Right cardiac atrium (tissue), 5 donors: ENCODE results near the gene METTL17. TPM values are rescaled to one million over a fixed set of nuclear protein-coding genes. Genes with fewer than 3 reads are reported as not detected.

Source experiments
- ATAC-seq, 2 donors: fragments of 200-7000 bp; cut with Tn5 transposase; one replicate each; pipeline versions ENCODE4 v1.8.0 to v1.9.1; 2020; ENCODE audit warnings: moderate library complexity in 2 of 2, mild to moderate bottlenecking in 1 of 2
- DNase-seq, 3 donors: peaks; one replicate each; pipeline ENCODE4 v3.0.0-alpha.2; 2020
- H3K27ac ChIP-seq: one replicate; pipeline ENCODE4 v1.5.1; 2013; ENCODE audit warnings: mild to moderate bottlenecking, low read length, control low read depth, moderate library complexity
- H3K27me3 ChIP-seq: one replicate; pipeline ENCODE4 v1.6.1; 2013; ENCODE audit not compliant: control insufficient read depth, insufficient read depth
- H3K4me1 ChIP-seq: one replicate; pipeline ENCODE4 v1.6.1; 2013; ENCODE audit warnings: low read length; ENCODE audit not compliant: control insufficient read depth, insufficient read depth
- H3K4me3 ChIP-seq: one replicate; pipeline ENCODE4 v1.5.1; 2013; ENCODE audit warnings: low read length, control low read depth
- H3K9me3 ChIP-seq: one replicate; pipeline ENCODE4 v1.6.1; 2013; ENCODE audit warnings: low read length; ENCODE audit not compliant: control insufficient read depth
- WGBS: extraction: QIAGEN DNeasy Blood & Tissue Kit; methylation state at CpG from one replicate; pipeline ENCODE4 v1.1.7; 2013; 5-methylcytosine and 5-hydroxymethylcytosine counted together
- intact Hi-C, 4 donors: fragments of 100-400 bp; cut with DNase I; formaldehyde crosslinking; loops; one replicate each; pipeline versions ENCODE4 v1.11.0 to v1.14.0; 2022 to 2023
- polyA plus RNA-seq: library from polyadenylated mRNA; stranded (reverse); fragments of 200-250 nt; gene quantifications from one replicate; pipeline ENCODE4 v1.2.3, GENCODE V29; 2013
- total RNA-seq, 4 donors: library from RNA; stranded (reverse); fragmentation: NEBNext Ultra II Directional; extraction: Animal tissue kit (Norgen Biotek cat#: 25700); gene quantifications; one replicate each; pipeline ENCODE4 v1.2.1, GENCODE V29; 2021
- donor health status: healthy with polysubstance abuse.
- donor health status: DM: no; HTN: yes; CAD: no.
- donor health status: DM: no; HTN: no; CAD: no.
- donor health status: DM: no; HTN: yes; CAD: no; lungs with severe emphysema.
- donor health status: DM: yes; HTN: yes; CAD: no.

METTL17 gene
- total and polyA plus RNA-seq, 5 donors, result 27.0 to 42.4 (median 38.6) TPM

GRCh38 chr14:21015312-21015711 is 25.5 kb downstream of the METTL17 start:
- ATAC-seq (peak in 1 of 2 donors; percentile 32), DNase-seq (no peak)
- no peaks in the 10 kb centered on the region for H3K9me3 ChIP-seq
- intact Hi-C loops, result loop anchor here (2.0 to 5.0 kb wide), 4 partner anchors 25 to 91 kb away; no protein-coding TSS in a partner anchor
- H3K27me3 ChIP-seq, result no peaks in the 10 kb centered on the region
- H3K4me1 ChIP-seq, result no peaks in the 10 kb centered on the region
- H3K27ac ChIP-seq, result no peak overlapping the region
- no peak overlapping the region for H3K4me3 ChIP-seq
- WGBS, result 62% methylated on average over 6 of the region's 6 CpGs

GRCh38 chr14:21016413-21017190 is 26.8 kb downstream of the METTL17 start:
- H3K27ac ChIP-seq, result no peak overlapping the region
- no peak for DNase-seq
- no peaks in the 10 kb centered on the region for H3K9me3 ChIP-seq
- WGBS, result 57% methylated on average over 9 of the region's 9 CpGs
- intact Hi-C loops, result loop anchor here in 1 of 4 donors (5.0 kb wide), 1 partner anchor 76 kb away; no protein-coding TSS in a partner anchor
- no peak for ATAC-seq
- H3K4me3 ChIP-seq, result no peak overlapping the region
- no peaks in the 10 kb centered on the region for H3K4me1 ChIP-seq
- H3K27me3 ChIP-seq, result no peaks in the 10 kb centered on the region

- no peaks in the 10 kb centered on the region for H3K9me3 ChIP-seq
- H3K27me3 ChIP-seq, result no peaks in the 10 kb centered on the region
- ATAC-seq, result peak in 1 of 2 donors; percentile 3
- H3K4me1 ChIP-seq, result peaks cover 3% of the 10 kb centered on the region
- intact Hi-C loops, result loop anchor here in 1 of 4 donors (5.0 kb wide), 1 partner anchor 75 kb away; no protein-coding TSS in a partner anchor
- no peak overlapping the region for H3K4me3 ChIP-seq
- WGBS, result 72% methylated on average over 28 of the region's 28 CpGs
- no peak overlapping the region for H3K27ac ChIP-seq
- peak in 1 of 3 donors; percentile 55 for DNase-seq
Measured at GRCh38 chr14:21017528-21018245, 27.9 kb downstream of the METTL17 start.

- DNase-seq (no peak), ATAC-seq (no peak)
- intact Hi-C loops, result loop anchor here in 1 of 4 donors (5.0 kb wide), 1 partner anchor 74 kb away; no protein-coding TSS in a partner anchor
- Histone ChIP-seq H3K9me3 (no peaks in the 10 kb centered on the region), H3K4me3 (no peak overlapping the region), H3K27me3 (no peaks in the 10 kb centered on the region), H3K4me1 (peaks cover 4% of the 10 kb centered on the region), H3K27ac (no peak overlapping the region)
- WGBS, result 82% methylated on average over 7 of the region's 7 CpGs
Measured at GRCh38 chr14:21018286-21018685, 28.5 kb downstream of the METTL17 start.

- no peak for ATAC-seq
- intact Hi-C loops, result loop anchor here in 1 of 4 donors (5.0 kb wide), 1 partner anchor 74 kb away; no protein-coding TSS in a partner anchor
- Histone ChIP-seq H3K4me1 (peaks cover 4% of the 10 kb centered on the region), H3K9me3 (no peaks in the 10 kb centered on the region), H3K4me3 (no peak overlapping the region), H3K27ac (no peak overlapping the region), H3K27me3 (no peaks in the 10 kb centered on the region)
- no peak for DNase-seq
- 93% methylated on average over 3 of the region's 3 CpGs for WGBS
Measured at GRCh38 chr14:21018781-21019180, 29.0 kb downstream of the METTL17 start.

- H3K4me1 ChIP-seq, result peaks cover 4% of the 10 kb centered on the region
- H3K27ac ChIP-seq, result no peak overlapping the region
- H3K27me3 ChIP-seq, result no peaks in the 10 kb centered on the region
- no peak overlapping the region for H3K4me3 ChIP-seq
- ATAC-seq, result no peak
- DNase-seq, result no peak
- WGBS, result 54% methylated on average over 1 of the region's 1 CpG
- intact Hi-C loops, result loop anchor here in 1 of 4 donors (5.0 kb wide), 1 partner anchor 73 kb away; no protein-coding TSS in a partner anchor
- no peaks in the 10 kb centered on the region for H3K9me3 ChIP-seq
Measured at GRCh38 chr14:21019366-21019765, 29.6 kb downstream of the METTL17 start.

GRCh38 chr14:21020977-21021545 is 31.3 kb downstream of the METTL17 start:
- H3K4me1 ChIP-seq, result peaks cover 4% of the 10 kb centered on the region
- intact Hi-C loops, result no loop called here

GRCh38 chr14:21022686-21023085 is 32.9 kb downstream of the METTL17 start:
- ATAC-seq (no peak), DNase-seq (no peak)
- peaks cover 12% of the 10 kb centered on the region for H3K4me1 ChIP-seq
- no peaks in the 10 kb centered on the region for H3K9me3 ChIP-seq
- peak overlapping the region; percentile 90 for H3K4me3 ChIP-seq
- H3K27me3 ChIP-seq, result no peaks in the 10 kb centered on the region
- intact Hi-C loops, result no loop called here
- peak overlapping the region; percentile 87 for H3K27ac ChIP-seq
- WGBS, result 65% methylated on average over 5 of the region's 5 CpGs

More at GRCh38 chr14:21020977-21021545, 31.3 kb downstream of the METTL17 start:
- H3K27ac ChIP-seq, result no peak overlapping the region
- no peak for DNase-seq
- no peak overlapping the region for H3K4me3 ChIP-seq
- H3K27me3 ChIP-seq, result no peaks in the 10 kb centered on the region
- 88% methylated on average over 5 of the region's 5 CpGs for WGBS
- H3K9me3 ChIP-seq, result no peaks in the 10 kb centered on the region
- ATAC-seq, result no peak

- Histone ChIP-seq H3K9me3 (no peaks in the 10 kb centered on the region), H3K27me3 (no peaks in the 10 kb centered on the region), H3K4me3 (peak overlapping the region; percentile 90), H3K27ac (peak overlapping the region; percentile 87), H3K4me1 (peaks cover 12% of the 10 kb centered on the region)
- 26% methylated on average over 7 of the region's 7 CpGs for WGBS
- intact Hi-C loops, result no loop called here
- DNase-seq (peak in 2 of 3 donors; percentile 56 to 64), ATAC-seq (no peak)
Measured at GRCh38 chr14:21023174-21023573, 33.4 kb downstream of the METTL17 start.

GRCh38 chr14:21023817-21024584 is 34.2 kb downstream of the METTL17 start:
- WGBS, result 18% methylated on average over 17 of the region's 17 CpGs
- DNase-seq, result peak in 2 of 3 donors; percentile 45 to 65
- H3K4me1 ChIP-seq, result peaks cover 12% of the 10 kb centered on the region
- H3K27ac ChIP-seq, result peak overlapping the region; percentile 87
- H3K27me3 ChIP-seq, result no peaks in the 10 kb centered on the region
- ATAC-seq, result peak in 1 of 2 donors; percentile 3
- intact Hi-C loops, result no loop called here
- H3K4me3 ChIP-seq, result peak overlapping the region; percentile 90
- H3K9me3 ChIP-seq, result no peaks in the 10 kb centered on the region
